Measurements from ENCODE around the gene BMP7.

GRCh38 chr20:57150559-57150958 lies 115.9 kb downstream of the BMP7 start:
- TF ChIP-seq CTCF (IDR thresholded peaks at IDR 0.05) (no peak), POLR2A (IDR thresholded peaks at IDR 0.05) (no peak)
